LNCAP (cell line): Measurements from ENCODE around the gene MYH13.

ENCODE experiments used
- CTCF ChIP-seq: fragments of 450-650 bp; IDR thresholded peaks from 2 replicates; pipeline ENCODE4 v1.5.1; 2017; ENCODE audit warnings: mild to moderate bottlenecking

The MYH13 gene

GRCh38 chr17:10295728-10296343 lies 77.0 kb downstream of the MYH13 start:
- TF ChIP-seq CTCF, result peak; percentile 79

GRCh38 chr17:10294180-10294579 lies 78.6 kb downstream of the MYH13 start:
- TF ChIP-seq CTCF, result no peak

- no peak for TF ChIP-seq CTCF
These were observed 80.5 kb downstream of the MYH13 start for GRCh38 chr17:10292057-10292937.

- TF ChIP-seq CTCF, result no peak
These were observed 82.8 kb downstream of the MYH13 start for GRCh38 chr17:10290041-10290440.

- no peak for TF ChIP-seq CTCF
These were observed 86.5 kb downstream of the MYH13 start for GRCh38 chr17:10286324-10286723.

GRCh38 chr17:10285896-10286295 lies 86.9 kb downstream of the MYH13 start:
- no peak for TF ChIP-seq CTCF

GRCh38 chr17:10280068-10280467 lies 92.7 kb downstream of the MYH13 start:
- no peak for TF ChIP-seq CTCF
